RPMI7951 (cell line): ENCODE data around the gene ADAMTS16. TPM values are rescaled to one million over a fixed set of nuclear protein-coding genes. Genes with fewer than 3 reads are reported as not detected.

Source experiments
- DNase-seq: peaks from one replicate; pipeline ENCODE4 v3.0.0-alpha.2; 2012; ENCODE audit warnings: low read depth
- total RNA-seq: library from RNA; depleted of rRNA; stranded (reverse); fragments of >200 nt; shearing (Covaris generic); gene quantifications from 2 replicates; pipeline ENCODE4 v1.2.3, GENCODE V29; 2014

Gene ADAMTS16
- total RNA-seq, 1 experiment from 2014 or later = 3.4 TPM

DNA sequence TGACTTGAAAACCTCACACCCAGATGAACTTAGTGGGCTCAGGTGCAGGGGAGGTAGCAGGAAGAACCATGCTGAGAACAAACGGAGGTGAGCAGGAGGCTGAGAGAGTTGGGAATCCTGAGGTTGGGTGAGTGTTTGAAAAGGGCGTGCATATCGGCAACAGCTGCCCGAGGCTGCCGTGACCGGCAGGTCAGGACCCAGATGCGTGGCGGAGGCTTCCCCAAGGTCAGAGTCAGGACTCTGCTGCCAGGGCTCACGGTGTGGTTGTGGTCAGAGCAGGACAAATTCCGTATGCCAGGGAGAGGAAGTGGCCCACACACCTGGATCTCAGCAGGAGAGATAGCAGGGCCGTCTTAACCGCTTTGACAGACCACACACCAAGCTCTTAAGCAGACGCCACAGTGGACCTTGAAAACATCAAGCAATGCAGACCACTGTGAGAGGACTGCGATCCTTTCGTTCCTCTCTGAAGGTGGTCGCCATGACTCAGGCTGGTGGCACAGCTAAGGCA is 43.1 kb downstream of the ADAMTS16 start:
- no peak for DNase-seq

DNA sequence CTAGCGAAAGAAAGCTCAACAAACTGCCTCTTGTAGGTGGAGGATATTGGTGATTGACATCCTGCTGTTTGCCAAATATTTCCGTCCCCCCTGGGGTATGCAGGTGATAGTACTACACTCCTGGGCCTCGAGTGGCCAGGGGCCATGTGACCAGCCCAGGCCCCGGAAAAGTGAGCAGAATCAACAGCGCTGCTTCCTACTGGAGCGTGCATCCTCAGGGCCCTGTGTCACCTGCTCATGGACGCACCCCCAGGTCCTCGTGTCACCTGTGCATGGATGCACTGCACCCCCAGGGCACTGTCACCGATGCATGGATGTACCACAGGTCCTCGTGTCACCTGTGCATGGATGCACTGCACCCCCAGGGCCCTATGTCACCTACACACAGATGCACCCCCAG is 43.8 kb downstream of the ADAMTS16 start:
- DNase-seq = no peak

DNA sequence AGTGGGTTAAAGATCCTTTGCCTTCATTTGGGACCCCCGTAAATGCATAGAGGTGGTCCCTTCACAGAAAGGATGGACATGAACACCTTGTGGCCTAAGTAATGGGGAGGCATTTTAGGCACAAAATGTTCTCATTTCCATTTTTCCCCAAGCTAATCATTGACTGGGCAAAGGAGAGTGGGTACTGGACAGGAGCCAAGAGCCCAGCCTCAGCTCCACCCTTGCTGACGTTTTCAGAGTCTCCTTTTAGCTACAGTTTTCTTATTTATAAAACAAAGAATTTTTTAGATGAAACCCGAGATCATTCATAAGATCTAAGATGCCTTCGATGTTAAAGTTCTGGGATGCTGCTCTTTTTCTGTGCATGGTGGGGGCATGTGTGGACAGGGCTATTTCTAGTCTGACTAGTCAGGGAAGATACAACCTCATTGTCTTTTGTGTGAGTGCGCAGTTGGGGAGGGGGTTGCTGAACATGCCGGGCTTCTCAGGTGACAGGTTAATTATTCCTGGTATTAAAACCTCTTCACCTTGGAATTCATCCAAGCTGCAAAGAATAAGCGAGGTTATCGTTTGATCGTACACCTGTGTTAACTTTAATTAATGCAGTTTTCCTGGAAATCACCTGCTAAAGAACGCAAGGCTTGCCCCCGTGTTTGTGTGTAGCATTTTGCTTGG is 48.4 kb downstream of the ADAMTS16 start:
- DNase-seq = no peak

DNA sequence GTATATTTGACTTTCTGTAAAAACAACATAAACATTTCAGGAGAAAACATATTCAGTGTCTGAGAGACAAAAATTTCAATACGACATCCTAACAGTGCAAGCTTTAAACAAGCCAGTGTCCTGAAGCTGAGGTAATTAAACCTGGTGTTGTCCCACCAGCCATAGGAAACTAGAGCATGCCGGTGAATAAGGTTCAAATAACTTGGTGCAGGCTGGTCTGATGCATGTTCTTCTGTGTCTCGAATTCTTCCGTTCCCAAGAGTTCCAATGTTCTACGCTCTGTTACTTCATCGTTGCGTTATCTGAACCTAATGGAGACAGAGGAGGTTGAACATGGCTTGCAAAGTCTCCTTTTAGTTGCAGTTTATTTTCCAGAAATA is 48.9 kb downstream of the ADAMTS16 start:
- DNase-seq = no peak

DNA sequence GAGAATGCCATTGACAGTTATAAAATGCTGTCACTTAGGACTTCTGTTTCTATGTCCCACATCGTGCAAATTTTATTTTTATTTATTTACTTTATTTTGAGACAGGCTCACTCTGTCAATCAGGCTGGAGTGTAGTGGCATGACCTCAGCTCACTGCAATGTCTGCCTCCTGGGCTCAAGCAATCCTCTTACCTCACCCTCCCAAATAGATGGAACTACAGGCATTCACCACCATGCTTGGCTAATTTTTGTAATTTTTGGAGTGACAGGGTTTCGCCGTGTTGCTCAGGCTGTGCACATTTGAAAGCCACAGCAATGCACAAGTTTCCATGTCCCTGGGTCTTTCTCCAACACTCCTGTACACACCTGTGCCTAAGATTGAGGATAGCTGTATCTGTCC is 51.8 kb downstream of the ADAMTS16 start:
- no peak for DNase-seq

DNA sequence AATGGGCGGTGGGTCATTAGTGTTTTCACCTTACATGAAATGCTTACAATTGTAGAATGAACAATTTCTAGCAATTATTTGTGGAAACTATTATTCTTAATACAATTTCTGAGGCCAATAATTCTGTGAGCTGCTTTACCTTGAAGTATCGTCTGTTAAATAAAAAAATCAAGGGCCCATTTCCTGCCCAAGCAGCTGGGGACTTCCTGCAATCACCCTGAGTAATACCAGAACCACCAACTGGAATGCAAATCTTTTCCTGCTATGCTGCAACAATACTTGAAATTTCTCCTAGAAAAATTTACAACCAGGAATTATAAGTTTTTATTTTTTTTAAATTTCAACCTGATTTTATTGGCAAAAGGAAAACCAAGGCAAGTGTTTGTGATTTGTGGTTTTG is 52.6 kb downstream of the ADAMTS16 start:
- peak; percentile 6 for DNase-seq

DNA sequence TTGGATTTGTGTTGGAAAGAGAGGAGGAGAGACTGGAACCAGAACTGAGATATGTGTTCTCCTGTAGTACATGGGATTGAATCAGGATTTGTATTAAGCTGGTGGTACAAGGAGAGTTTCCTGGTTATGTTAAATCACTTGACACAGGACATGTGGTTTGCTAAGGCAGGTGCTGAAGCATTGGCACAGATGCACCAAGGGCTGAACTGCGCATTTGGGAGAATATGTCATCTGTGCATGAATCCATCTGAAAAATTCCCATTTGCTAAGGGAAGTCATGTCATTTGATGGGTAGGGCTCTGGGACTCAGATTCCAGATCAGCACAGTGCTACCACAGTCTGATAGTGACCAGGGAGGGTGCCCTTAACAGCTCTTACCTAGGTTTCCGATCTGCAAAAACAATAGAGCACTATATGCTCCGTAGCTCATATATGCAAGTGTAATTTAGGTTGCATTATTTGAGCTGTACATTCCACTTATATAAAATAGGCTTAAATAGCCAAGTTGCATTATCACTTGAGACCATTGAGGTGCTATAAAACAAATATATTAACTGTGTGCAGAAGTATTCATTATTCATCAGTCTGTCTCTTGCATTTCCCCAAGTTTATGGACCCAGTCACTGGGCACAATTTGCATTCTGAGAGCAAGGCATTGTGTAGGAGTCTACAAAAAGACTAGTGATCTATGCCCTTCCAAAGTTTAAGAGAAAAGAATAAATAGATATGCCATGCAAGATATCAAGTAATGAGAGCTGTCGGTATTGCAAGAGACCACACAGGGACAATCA is 55.2 kb downstream of the ADAMTS16 start:
- DNase-seq = no peak

DNA sequence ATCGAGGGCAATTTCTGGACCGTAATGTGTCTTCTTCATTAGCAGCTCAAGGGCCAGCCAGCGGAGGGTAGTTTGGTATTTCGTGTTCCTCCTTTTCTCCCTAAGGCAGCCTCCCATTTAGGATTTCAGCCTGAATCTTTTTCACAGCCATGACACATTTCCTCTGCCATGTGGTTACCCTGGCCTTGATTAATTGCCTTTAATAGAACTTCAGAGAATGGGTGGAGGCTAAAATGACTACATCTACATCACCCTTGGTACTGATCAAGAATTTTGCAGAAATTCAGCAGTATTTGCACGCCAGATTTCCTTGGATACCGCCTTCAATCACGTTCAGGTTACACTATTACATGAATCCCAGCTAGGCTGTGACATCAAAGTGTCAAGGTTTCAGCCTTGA is 58.0 kb downstream of the ADAMTS16 start:
- peak; percentile 49 for DNase-seq

DNA sequence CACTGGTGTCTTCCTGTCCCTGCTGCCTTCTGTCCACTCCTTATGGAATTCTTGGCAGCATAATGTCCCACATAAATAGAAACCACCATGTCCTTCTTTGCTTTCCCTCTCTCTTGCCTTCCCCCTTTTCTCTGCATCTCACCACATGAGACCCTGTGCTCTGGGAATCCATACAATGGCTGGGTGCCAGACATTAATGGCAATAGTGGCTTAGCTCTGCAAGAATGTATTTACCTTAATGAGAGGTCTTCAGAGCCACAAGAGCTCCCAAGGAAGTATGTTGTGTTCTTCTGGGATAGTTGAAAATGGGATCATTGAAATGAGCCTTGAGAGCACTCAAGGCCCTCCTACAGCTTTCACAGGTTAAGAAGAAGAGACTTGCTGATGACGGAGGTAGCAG is 58.7 kb downstream of the ADAMTS16 start:
- DNase-seq = no peak

DNA sequence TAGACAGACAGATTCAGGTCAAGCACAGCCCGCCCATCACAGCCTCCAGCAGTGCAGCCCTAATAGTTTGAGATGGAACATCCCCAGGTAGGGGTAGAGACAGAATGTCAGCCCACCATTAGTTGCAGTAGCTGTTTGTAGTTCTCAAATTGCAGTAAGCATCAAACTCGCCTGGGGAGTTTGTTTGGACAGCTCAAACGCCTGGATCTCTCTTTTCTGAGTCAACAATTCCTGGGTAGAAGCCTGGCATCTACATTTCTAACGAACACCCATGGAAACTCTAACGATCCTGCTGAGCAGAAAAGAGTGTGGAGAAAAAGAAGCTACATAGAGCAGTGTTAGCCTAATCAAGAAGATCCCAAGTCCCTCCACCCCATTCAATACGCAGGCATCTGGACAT is 59.4 kb downstream of the ADAMTS16 start:
- DNase-seq = no peak

DNA sequence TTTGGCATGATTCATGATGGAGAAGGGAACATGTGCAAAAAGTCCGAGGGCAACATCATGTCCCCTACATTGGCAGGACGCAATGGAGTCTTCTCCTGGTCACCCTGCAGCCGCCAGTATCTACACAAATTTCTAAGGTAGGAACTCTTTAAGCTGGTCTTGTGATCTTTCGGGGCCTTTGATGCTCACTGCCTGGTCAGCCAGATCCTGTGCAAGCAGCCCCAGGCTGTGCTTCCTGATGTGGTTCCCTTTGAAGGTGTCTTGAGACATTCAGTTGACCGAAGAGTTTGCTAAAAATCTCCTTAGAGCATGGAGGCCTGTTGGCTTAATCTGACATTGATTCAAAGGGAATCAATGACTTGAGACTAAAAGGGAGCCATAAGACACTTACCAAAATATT is 60.0 kb downstream of the ADAMTS16 start:
- DNase-seq = no peak

DNA sequence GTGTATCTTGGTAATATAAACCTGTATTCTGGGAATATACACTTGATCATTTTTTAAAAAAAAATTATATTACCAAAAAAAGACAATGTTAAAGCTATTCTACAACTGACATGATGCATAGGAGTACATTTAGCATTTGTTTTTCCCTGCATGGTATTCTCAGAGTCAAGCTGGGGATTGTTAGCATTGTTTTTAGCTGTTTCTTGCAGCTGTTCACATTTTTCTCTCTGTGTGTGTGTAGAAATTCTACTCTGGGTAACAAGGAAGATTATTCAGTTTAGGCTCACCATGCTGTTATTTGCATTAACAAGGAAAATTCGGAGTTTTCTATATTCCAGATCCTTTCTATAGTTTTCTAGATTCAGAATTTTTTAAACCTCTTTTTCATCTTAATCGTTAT is 62.2 kb downstream of the ADAMTS16 start:
- no peak for DNase-seq

DNA sequence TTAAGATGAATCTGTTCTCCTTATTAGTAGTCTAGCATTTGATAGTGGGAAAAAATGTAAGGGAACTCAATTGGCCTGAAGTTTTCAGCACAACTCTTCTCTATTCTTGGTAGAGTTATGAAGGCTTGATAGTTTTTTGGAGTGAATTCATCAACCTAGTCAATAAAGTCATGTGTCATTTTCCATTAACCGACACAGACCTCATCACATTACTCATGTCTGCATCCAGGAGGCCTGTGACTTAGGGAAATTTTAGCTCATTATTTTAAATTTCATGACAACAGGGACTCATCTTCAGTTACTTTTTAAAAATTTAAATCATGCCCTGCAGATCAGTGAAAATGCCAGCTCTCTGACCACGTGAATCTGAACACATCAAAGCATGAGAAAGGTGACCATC is 63.3 kb downstream of the ADAMTS16 start:
- no peak for DNase-seq

DNA sequence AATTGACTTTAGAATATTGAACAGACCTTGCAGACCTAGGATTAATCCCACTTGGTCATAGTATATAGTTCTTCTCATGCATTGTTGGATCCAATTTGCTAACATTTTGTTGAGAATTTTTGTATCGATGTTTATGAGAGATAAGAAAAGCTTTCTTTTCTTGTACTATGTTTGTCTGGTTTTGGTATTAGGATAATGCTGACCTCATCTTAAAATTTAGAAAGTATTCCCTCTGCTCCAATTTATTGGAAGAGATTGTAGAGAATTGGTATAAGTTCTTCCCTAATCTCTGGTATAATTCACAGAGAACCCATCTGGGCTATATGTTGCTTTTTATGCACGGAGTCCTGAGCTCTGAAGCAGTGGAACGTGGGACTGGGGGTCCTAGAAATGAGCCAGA is 67.7 kb downstream of the ADAMTS16 start:
- DNase-seq = no peak

DNA sequence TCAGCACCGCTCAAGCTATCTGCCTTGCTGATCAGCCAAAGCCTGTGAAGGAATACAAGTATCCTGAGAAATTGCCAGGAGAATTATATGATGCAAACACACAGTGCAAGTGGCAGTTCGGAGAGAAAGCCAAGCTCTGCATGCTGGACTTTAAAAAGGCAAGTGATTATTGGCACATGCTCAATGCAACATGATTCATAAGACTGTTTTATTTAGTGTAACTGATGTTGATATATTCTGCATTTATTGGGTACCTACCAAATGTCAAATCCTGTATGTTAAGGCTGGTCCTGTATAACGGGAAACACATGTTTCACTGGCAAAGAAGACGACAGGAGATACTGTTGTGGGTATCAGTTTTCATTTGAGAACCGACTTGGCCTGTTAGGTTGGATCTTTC is 69.0 kb downstream of the ADAMTS16 start:
- DNase-seq = peak; percentile 34

DNA sequence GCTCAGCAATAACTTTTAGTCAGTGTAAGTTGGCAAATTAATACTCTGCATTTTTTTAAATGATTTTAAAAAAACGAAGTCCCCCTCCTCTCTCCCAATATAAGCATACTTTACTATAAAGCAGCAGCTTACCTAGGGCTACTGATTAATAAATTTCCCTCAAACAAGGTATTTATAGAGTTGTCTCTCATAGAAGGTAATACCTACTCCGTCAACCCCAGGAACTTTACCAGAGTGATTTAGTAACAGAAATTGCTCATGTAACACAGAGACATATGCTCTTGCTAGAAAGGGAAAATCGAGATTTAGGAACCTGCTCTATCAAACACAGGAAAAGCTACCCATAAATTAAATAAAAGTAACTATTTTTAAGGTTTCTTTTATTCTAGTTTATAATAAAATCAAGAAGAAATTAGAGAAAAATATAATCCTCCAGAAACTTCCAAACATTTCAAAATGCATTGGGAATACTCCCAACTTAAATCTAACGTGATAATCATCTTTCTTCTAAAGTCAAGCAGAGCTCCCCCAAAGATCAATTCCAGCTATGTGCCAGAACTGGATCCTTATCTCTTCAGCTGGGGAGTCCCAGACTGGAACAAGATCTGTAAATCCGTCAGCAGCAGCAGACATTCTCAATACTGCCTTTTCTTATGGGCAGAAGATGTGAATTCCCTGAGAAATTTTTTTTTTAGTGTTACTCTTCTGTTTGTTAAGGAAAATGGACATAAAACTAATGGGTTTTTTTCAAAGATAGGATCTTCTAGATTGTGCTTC is 69.6 kb downstream of the ADAMTS16 start:
- DNase-seq = no peak

DNA sequence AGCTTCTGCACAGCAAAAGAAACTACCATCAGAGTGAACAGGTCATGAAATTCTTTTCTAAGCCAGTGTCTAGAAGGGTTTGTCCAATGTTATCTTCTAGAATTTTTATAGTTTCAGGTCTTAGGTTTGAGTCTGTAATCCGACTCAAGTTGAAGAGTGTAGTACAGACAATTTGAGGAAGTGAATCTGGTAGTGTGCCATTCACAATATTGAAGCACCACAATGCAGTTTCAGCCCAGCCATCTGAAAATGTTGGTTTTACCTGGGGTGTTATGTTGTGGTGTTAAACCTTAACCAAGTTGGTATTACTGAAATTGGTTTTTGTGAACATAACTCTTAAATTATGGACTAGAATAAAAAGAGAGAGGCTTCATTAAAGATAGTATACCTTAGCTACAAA is 77.2 kb downstream of the ADAMTS16 start:
- DNase-seq = no peak

DNA sequence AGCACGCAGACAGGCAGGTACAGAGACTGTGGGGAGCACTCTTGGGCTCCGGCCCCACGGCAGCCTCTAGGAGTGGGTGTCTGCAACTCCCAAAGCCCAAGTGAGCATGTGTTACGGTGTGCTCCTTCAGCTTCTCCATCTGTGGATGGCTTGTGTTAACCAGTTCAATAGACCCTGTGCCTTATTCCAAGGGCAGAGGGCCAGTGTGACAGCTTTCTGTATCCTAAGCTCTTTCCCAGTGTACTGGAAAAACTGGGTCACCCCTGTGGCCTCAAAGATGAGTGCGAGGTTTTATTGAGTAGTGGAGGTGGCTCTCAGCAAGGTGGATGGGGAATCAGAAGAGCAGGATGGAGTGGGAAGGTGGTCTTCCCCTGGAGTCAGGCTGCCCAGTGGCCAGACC is 78.3 kb downstream of the ADAMTS16 start:
- DNase-seq = no peak

DNA sequence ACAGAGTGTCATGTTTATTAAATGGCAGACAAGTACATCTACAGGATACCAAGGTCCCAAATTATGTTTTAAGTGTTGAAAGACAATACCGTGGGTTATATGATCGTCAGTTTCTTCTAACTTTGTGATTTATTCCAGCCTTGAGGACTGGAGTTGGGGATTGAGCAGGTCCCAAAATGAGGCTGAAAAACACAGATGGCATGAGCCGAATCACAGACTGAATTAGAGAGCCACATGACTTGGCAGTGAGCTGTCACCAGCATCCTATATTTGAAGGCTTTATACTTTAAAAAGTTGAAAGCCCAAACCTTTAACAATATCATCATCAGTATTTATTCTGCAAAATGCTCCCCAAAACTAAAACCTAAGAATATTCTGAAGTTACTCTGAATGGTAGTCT is 79.4 kb downstream of the ADAMTS16 start:
- DNase-seq = no peak

DNA sequence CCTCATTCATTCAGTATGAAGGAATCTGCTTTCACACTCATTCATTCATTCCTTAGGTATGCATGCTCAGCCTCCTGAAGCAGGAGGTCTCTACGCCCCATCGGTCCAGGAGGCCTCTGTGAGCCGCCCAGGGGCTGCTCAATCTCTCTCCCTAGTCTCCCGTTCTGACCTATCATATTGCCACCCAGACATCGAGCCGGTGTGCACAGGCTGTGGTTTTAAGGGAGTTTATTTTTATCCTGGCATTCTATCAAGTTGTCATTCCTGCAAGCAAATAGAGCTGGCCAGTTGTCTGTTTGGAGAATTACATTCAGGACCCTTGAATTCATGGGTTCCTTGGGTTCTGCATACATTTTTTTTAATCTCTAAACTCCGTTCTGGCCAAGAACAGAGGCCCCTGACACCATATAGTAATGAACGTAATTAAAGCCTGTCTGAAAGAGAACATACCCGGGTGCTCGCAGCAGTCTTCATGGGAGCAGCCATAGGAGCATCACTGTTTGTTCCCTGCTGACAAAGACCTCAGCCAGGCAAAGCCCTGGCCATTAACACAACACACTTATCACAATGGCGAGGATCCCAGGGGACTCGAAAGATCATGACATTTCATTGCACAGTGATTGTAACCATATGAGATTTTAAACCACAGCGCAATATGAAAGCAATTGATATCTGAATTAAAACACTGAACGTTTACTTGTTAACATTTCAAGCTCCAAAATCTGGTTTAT is 80.9 kb downstream of the ADAMTS16 start:
- peak; percentile 60 for DNase-seq

DNA sequence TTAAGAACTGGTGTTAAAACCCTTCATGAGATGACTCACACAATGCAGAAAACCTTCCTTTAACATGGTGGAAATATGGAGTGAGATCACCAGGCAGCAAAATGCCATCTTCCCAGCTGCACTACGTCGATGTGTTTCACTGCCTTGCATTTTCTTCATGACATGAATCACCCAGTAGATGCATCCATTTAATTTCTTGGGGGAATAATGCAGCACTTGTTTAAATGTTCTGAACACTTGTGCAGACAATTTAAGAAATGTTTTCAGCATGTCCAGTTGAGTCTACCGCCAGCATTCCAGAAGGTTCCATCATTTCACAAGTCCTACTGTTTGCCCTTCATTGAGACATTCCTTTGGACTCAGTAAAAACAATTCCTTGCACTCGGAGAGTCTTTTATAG is 81.6 kb downstream of the ADAMTS16 start:
- DNase-seq = peak; percentile 80

DNA sequence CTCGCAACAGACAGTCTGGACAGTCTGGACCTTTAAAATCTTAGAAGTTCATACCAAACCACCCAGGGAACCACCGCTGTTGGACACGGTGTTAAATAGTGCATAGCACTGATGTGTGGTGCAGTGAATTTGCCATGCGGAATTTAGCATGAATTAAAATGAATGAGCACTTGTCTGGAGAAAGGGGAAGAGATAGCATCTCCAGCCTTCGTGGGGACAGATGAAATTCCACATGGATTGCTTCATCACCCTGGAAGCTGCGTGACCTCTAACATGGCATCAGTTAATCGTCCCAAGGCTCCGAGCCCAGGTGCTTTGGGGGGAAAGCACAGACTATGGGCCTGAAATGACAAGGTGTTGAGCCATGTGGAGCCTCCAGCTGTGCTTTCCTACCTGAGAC is 91.4 kb downstream of the ADAMTS16 start:
- DNase-seq = peak; percentile 15
